T-cell (primary cell): Measurements from ENCODE around the gene TMEM123. TPM values are rescaled to one million over a fixed set of nuclear protein-coding genes. Genes with fewer than 3 reads are reported as not detected.
A peak's percentile ranks its signal among the peaks of the same experiment; 100 is the strongest.
"Not testable (repeated sequence)": the region's sequence is repeated elsewhere in the genome, so short reads cannot be mapped to it uniquely, and the experiment has no call there.

Experiments used
- ATAC-seq, 4 experiments: fragments of 200-7000 bp in 3 of 4; fragments of 150-1000 bp in 1 of 4; cut with Tn5 transposase; replicated peaks in 1 of 4; 1 replicate in 3 of 4; 2 replicates in 1 of 4; pipeline ENCODE4 v1.10.0; 2021; ENCODE audit warnings: moderate library complexity in 3 of 4, mild to moderate bottlenecking in 2 of 4, moderate number of reproducible peaks in 1 of 4
- CTCF ChIA-PET, 2 donors: fragments of 300-600 bp; sonication (Branson Sonifier 250); formaldehyde crosslinking; loops; one replicate each; lab custom pipeline; 2022; ENCODE audit warnings: antibody characterized with exemption in 2 of 2; lab: Charles Lee
- POLR2A ChIA-PET, 2 donors: fragments of 300-600 bp; sonication (Branson Sonifier 250); formaldehyde crosslinking; loops; one replicate each; lab custom pipeline; 2022; ENCODE audit warnings: antibody characterized with exemption in 2 of 2; lab: Charles Lee
- DNase-seq, 35 experiments: peaks; one replicate each; pipeline versions ENCODE4 v3.0.0 to v3.0.0-alpha.2; 2013 to 2023
- H3K27ac ChIP-seq: one replicate; pipeline ENCODE4 v1.5.1; 2013; ENCODE audit warnings: low read length
- H3K27me3 ChIP-seq, 2 experiments: replicated peaks in 1 of 2; 1 replicate in 1 of 2; 2 replicates in 1 of 2; pipeline versions ENCODE4 v1.6.1 to v1.7.0; 2013; ENCODE audit warnings: low read length in 1 of 2, mixed read lengths in 1 of 2; ENCODE audit not compliant: control insufficient read depth in 2 of 2, insufficient read depth in 2 of 2; ENCODE audit errors: extremely low read depth in 1 of 2
- H3K36me3 ChIP-seq, 2 donors: 1 replicate in 1 of 2; 2 replicates in 1 of 2; pipeline versions ENCODE4 v1.6.1 to v1.7.0; 2013; ENCODE audit warnings: low read length in 1 of 2; ENCODE audit not compliant: control insufficient read depth in 2 of 2, insufficient read depth in 1 of 2; ENCODE audit errors: extremely low read depth in 1 of 2
- H3K4me1 ChIP-seq, 2 experiments: 1 replicate in 1 of 2; 2 replicates in 1 of 2; pipeline versions ENCODE4 v1.6.1 to v1.7.0; 2013; ENCODE audit warnings: low read length in 2 of 2, mixed read lengths in 1 of 2; ENCODE audit not compliant: insufficient read depth in 2 of 2, control insufficient read depth in 1 of 2; ENCODE audit errors: extremely low read depth in 1 of 2
- H3K4me3 ChIP-seq, 2 donors: 1 replicate in 1 of 2; 2 replicates in 1 of 2; pipeline versions ENCODE4 v1.5.1 to v1.7.0; 2013; ENCODE audit warnings: mild to moderate bottlenecking in 2 of 2, low read length in 1 of 2, moderate library complexity in 1 of 2; ENCODE audit not compliant: control insufficient read depth in 1 of 2; ENCODE audit errors: extremely low read depth in 1 of 2
- H3K9me3 ChIP-seq: 2 replicates; pipeline ENCODE4 v1.7.0; 2013
- H3K27ac Mint-ChIP-seq, 2 donors: one replicate each; pipeline ENCODE4 v1.8.0; 2020 to 2021; ENCODE audit warnings: mild to moderate bottlenecking in 2 of 2, mixed read lengths in 2 of 2
- H3K27me3 Mint-ChIP-seq, 2 donors: one replicate each; pipeline ENCODE4 v1.8.0; 2021 to 2022; ENCODE audit warnings: mixed read lengths in 2 of 2
- H3K36me3 Mint-ChIP-seq: one replicate; pipeline ENCODE4 v1.8.0; 2021; ENCODE audit warnings: mixed read lengths
- H3K4me1 Mint-ChIP-seq, 3 donors: one replicate each; pipeline ENCODE4 v1.8.0; 2020 to 2022; ENCODE audit warnings: mixed read lengths in 3 of 3, mild to moderate bottlenecking in 1 of 3
- H3K4me3 Mint-ChIP-seq, 3 donors: one replicate each; pipeline ENCODE4 v1.8.0; 2020 to 2022; ENCODE audit warnings: mild to moderate bottlenecking in 3 of 3, mixed read lengths in 3 of 3, moderate library complexity in 3 of 3
- H3K9me3 Mint-ChIP-seq, 3 donors: one replicate each; pipeline ENCODE4 v1.8.0; 2020 to 2022; ENCODE audit warnings: mixed read lengths in 3 of 3
- WGBS: methylation state at CpG from one replicate; pipeline ENCODE4 v1.1.5; 2013; ENCODE audit warnings: missing lambda C conversion rate; ENCODE audit not compliant: insufficient coverage; 5-methylcytosine and 5-hydroxymethylcytosine counted together
- total RNA-seq, 35 experiments: library from RNA in 6 of 35; stranded (reverse) in 6 of 35; fragments of 120-200 nt in 1 of 35; gene quantifications; one replicate each; pipeline versions ENCODE4 v1.2.1 to v1.2.4 and lab custom pipeline; 2013 to 2026

The TMEM123 gene
- total RNA-seq, 5 donors from 2014 or later (not counting 1 experiment from before 2014, with no cell fraction given), result 361 to 469 (median 428) TPM

DNA sequence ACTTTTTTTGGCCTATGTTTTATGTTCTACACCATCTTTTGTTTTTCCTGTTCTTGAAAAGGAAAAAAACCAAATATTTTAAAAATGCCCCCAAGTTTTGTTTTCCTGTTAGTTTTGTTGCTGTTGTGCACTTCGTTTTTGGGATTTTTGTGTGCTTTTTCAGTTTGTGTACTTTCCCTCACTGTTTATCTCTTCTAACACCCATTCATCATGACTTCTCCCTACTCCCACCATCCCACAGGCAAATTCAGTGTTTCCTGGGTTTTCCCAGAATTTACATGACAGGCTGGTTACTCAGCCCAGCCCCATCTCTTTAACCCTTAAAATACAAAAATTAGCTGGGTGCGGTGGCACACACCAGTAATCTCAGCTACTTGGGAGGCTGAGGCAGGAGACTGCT is 15.6 kb downstream of the TMEM123 start:
- H3K27ac ChIP-seq, result no peak overlapping the region
- H3K27me3 ChIP-seq, result no peaks in the 10 kb centered on the region
- H3K36me3 ChIP-seq, result peaks cover 10 to 18% of the 10 kb centered on the region in 2 donors
- no peak for ATAC-seq
- H3K36me3 Mint-ChIP-seq, result peaks cover 78% of the 10 kb centered on the region
- peak overlapping the region; percentile 68 to 69 for H3K27ac Mint-ChIP-seq
- CTCF ChIA-PET, result interaction anchor here in 1 of 2 donors (0.7 kb wide), 1 partner anchor 521 kb away, joined by 7 read pairs; no protein-coding TSS in a partner anchor
- no peaks in the 10 kb centered on the region for H3K9me3 ChIP-seq
- H3K4me1 ChIP-seq, result peaks cover 14 to 18% of the 10 kb centered on the region in 2 experiments
- H3K4me3 Mint-ChIP-seq, result peak overlapping the region in 1 of 3 donors; percentile 31
- peaks cover 3 to 11% (median 4%) of the 10 kb centered on the region in 3 donors for H3K9me3 Mint-ChIP-seq
- H3K4me3 ChIP-seq, result no peak overlapping the region
- DNase-seq, result no peak
- H3K4me1 Mint-ChIP-seq, result peaks cover 67 to 82% (median 77%) of the 10 kb centered on the region in 3 donors
- POLR2A ChIA-PET, result interaction anchor here (0.5 to 0.7 kb wide), 2 partner anchors 55 to 138 kb away, joined by 3 to 5 read pairs; no protein-coding TSS in a partner anchor
- H3K27me3 Mint-ChIP-seq, result no peaks in the 10 kb centered on the region
- 100% methylated on average over 1 of the region's 2 CpGs for WGBS

DNA sequence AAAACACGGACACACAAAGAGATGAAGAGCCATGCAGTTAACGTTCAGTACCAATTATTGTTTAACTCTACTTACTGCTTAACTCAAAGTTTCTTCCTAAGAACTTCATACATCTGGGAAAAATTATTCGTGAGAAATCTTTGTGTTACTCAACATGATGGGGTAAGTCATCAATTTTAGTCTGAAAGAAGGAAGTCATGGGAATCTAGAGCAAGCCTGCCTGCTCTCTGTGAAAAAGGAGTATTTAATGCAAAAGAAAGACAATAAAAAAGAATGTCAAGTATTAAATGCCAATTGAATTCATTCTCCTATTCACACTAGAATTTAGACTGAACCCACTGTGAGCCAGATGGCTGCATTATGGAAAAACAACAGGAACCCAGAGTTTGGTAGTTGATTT is 16.0 kb downstream of the TMEM123 start:
- H3K4me1 ChIP-seq, result peaks cover 14 to 18% of the 10 kb centered on the region in 2 experiments
- CTCF ChIA-PET, result interaction anchor here in 1 of 2 donors (0.7 kb wide), 1 partner anchor 522 kb away, joined by 7 read pairs; no protein-coding TSS in a partner anchor
- peak overlapping the region; percentile 27 to 68 for H3K27ac Mint-ChIP-seq
- no peaks in the 10 kb centered on the region for H3K9me3 ChIP-seq
- DNase-seq, result no peak
- H3K27me3 ChIP-seq, result no peaks in the 10 kb centered on the region
- no peak for ATAC-seq
- H3K4me1 Mint-ChIP-seq, result peaks cover 67 to 82% (median 77%) of the 10 kb centered on the region in 3 donors
- POLR2A ChIA-PET, result interaction anchor here in 1 of 2 donors (0.7 kb wide), 2 partner anchors 55 to 1608 kb away, joined by 3 to 5 read pairs; no protein-coding TSS in a partner anchor
- H3K4me3 Mint-ChIP-seq, result peak overlapping the region in 1 of 3 donors; percentile 31
- H3K9me3 Mint-ChIP-seq, result peaks cover 3 to 14% (median 6%) of the 10 kb centered on the region in 3 donors
- no CpG with 5 or more reads among the region's 3 CpGs for WGBS
- no peaks in the 10 kb centered on the region for H3K27me3 Mint-ChIP-seq
- no peak overlapping the region for H3K27ac ChIP-seq
- H3K36me3 ChIP-seq, result peaks cover 10 to 22% of the 10 kb centered on the region in 2 donors
- H3K36me3 Mint-ChIP-seq, result peaks cover 78% of the 10 kb centered on the region
- no peak overlapping the region for H3K4me3 ChIP-seq

DNA sequence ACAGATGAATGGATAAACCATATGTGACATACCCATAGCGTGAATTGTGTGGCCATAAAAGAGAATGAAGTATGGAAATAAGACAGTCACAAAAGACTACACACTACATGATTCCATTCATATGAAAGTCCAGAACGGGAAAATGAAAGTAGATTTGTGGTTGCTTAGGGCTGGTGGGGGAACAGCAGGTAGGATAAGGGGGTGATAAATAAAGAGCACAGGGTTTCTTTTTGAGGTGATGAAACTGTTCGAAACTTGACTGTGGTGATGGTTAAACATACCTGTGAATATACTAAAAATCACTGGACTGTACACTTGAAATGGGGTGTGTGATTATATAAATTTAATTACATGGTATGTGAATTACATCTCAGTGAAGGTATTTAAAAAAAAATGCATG is 16.9 kb downstream of the TMEM123 start:
- no peak overlapping the region for H3K4me3 Mint-ChIP-seq
- Histone ChIP-seq H3K27me3 (no peaks in the 10 kb centered on the region), H3K27ac (no peak overlapping the region), H3K4me1 (peaks cover 17 to 18% of the 10 kb centered on the region in 2 experiments), H3K9me3 (no peaks in the 10 kb centered on the region), H3K36me3 (peaks cover 10 to 25% of the 10 kb centered on the region in 2 donors), H3K4me3 (no peak overlapping the region)
- peak overlapping the region in 1 of 2 donors; percentile 77 for H3K27ac Mint-ChIP-seq
- ChIA-PET CTCF (interaction anchor here in 1 of 2 donors (1.1 kb wide), 1 partner anchor 19 kb away, joined by 4 read pairs; no protein-coding TSS in a partner anchor), POLR2A (interaction anchor here (0.7 kb wide), 2 partner anchors 38 to 1609 kb away, joined by 3 read pairs; no protein-coding TSS in a partner anchor)
- DNase-seq (no peak), ATAC-seq (no peak)
- H3K36me3 Mint-ChIP-seq, result peaks cover 78% of the 10 kb centered on the region
- WGBS, result no CpG with 5 or more reads among the region's 3 CpGs
- peaks cover 67 to 81% (median 76%) of the 10 kb centered on the region in 3 donors for H3K4me1 Mint-ChIP-seq
- no peaks in the 10 kb centered on the region for H3K27me3 Mint-ChIP-seq
- peaks cover 3 to 14% (median 6%) of the 10 kb centered on the region in 3 donors for H3K9me3 Mint-ChIP-seq

DNA sequence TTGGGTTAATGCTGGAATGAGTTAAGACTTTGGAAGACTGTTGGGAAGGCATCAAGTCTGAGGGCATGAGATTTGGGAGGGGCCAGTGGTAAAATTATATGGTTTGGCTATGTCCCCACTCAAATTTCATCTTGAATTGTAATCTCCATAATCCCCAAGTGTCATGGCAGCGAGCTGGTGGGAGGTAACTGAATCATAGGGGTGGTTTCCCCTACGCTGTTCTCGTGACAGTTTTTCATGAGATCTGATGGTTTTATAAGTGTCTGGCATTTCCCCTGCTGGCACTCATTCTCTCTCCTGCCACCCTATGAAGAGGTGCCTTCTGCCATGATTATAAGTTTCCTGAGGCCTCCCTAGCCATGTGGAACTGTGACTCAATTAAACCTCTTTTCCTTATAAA is 19.0 kb downstream of the TMEM123 start:
- H3K27me3 ChIP-seq, H3K4me3 ChIP-seq, DNase-seq, H3K27me3 Mint-ChIP-seq, H3K4me3 Mint-ChIP-seq, H3K27ac ChIP-seq, ATAC-seq, H3K9me3 ChIP-seq: not testable (repeated sequence)
- POLR2A ChIA-PET, result interaction anchor here in 1 of 2 donors (0.6 kb wide), 1 partner anchor 82 kb away, joined by 12 read pairs; no protein-coding TSS in a partner anchor
- CTCF ChIA-PET, result interaction anchor here in 1 of 2 donors (0.6 kb wide), 1 partner anchor 67 kb away, joined by 3 read pairs; no protein-coding TSS in a partner anchor
- Histone ChIP-seq H3K36me3 (peaks cover 10 to 32% of the 10 kb centered on the region in 2 donors), H3K4me1 (peaks cover 23 to 28% of the 10 kb centered on the region in 2 experiments)
- Mint-ChIP-seq H3K36me3 (peaks cover 87% of the 10 kb centered on the region), H3K9me3 (peaks cover 3 to 14% (median 6%) of the 10 kb centered on the region in 3 donors), H3K27ac (peak overlapping the region in 1 of 2 donors; percentile 44), H3K4me1 (peaks cover 68 to 81% (median 76%) of the 10 kb centered on the region in 3 donors)
- WGBS, result no CpG with 5 or more reads among the region's 3 CpGs

DNA sequence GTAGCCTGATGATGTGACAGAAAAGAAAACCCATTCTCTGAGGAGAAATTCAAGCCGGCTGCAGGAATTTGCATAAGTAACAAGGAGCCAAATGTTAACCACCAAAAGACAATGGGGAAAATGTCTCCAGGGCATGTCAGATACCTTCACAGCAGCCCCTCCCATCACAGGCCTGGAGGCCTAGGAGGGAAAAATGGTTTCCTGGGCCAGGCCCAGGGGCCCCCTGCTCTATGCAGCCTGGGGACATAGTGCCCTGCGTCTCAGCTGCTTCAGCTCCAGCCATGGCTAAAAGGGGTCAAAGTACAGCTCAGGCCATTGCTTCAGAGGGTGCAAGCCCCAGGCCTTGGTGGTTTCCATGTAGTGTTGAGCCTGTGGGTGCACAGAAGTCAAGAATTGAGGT is 20.0 kb downstream of the TMEM123 start:
- H3K27me3 ChIP-seq, CTCF ChIA-PET, H3K27me3 Mint-ChIP-seq, POLR2A ChIA-PET, ATAC-seq, H3K27ac ChIP-seq, H3K9me3 ChIP-seq, DNase-seq, H3K4me3 Mint-ChIP-seq: not testable (repeated sequence)
- H3K4me1 ChIP-seq, result peaks cover 14 to 27% of the 10 kb centered on the region in 2 experiments
- peak overlapping the region in 1 of 2 donors; percentile 11 for H3K4me3 ChIP-seq
- WGBS, result 100% methylated on average over 2 of the region's 2 CpGs
- Mint-ChIP-seq H3K4me1 (peaks cover 59 to 75% (median 71%) of the 10 kb centered on the region in 3 donors), H3K36me3 (peaks cover 80% of the 10 kb centered on the region), H3K9me3 (peaks cover 3 to 14% (median 6%) of the 10 kb centered on the region in 3 donors), H3K27ac (peak overlapping the region; percentile 27 to 77)
- peaks cover 10 to 27% of the 10 kb centered on the region in 2 donors for H3K36me3 ChIP-seq

DNA sequence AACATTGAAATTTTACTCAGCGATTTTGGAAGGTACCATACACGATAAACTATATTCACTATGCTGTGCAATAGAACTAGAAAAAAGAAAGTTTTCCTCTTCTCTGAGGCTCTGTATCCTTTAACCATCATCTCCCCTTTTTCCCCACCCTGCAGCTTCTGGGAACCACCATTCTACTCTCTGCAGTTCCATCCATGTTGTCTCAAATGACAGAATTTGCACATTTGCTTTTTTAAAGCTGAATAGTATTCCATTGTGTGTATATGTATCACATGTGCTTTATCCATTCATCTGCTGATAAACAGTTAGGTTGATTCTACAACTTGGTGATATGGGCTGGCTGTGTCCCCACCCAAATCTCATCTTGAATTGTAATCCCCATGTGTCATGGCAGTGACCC is 21.2 kb downstream of the TMEM123 start:
- Mint-ChIP-seq H3K27me3 (no peaks in the 10 kb centered on the region), H3K27ac (peak overlapping the region; percentile 36 to 56), H3K4me1 (peaks cover 61 to 73% (median 71%) of the 10 kb centered on the region in 3 donors), H3K4me3 (no peak overlapping the region), H3K36me3 (peaks cover 73% of the 10 kb centered on the region), H3K9me3 (peaks cover 3 to 14% (median 6%) of the 10 kb centered on the region in 3 donors)
- peaks cover 19 to 31% of the 10 kb centered on the region in 2 experiments for H3K4me1 ChIP-seq
- no peak for DNase-seq
- no CpG with 5 or more reads among the region's 2 CpGs for WGBS
- no peaks in the 10 kb centered on the region for H3K27me3 ChIP-seq
- no peak overlapping the region for H3K27ac ChIP-seq
- no peaks in the 10 kb centered on the region for H3K9me3 ChIP-seq
- no peak for ATAC-seq
- H3K4me3 ChIP-seq, result no peak overlapping the region
- ChIA-PET POLR2A (interaction anchor here in 1 of 2 donors (1.1 kb wide), 1 partner anchor 20 kb away, joined by 3 read pairs; no protein-coding TSS in a partner anchor), CTCF (interaction anchor here in 1 of 2 donors (0.7 to 1.7 kb wide), 2 partner anchors 23 to 41 kb away, joined by 3 to 7 read pairs; no protein-coding TSS in a partner anchor)
- H3K36me3 ChIP-seq, result peaks cover 10 to 29% of the 10 kb centered on the region in 2 donors
